HAP-1 (cell line): ENCODE data around the gene TRIM36.

ENCODE experiments used
- DNase-seq, 2 experiments: peaks; one replicate each; pipeline ENCODE4 v3.0.0-alpha.2; 2016 to 2020; ENCODE audit warnings: low spot score in 2 of 2
- H3K27me3 ChIP-seq: fragments of 250-450 bp; sonication (Bioruptor Pico); 2 replicates; pipeline ENCODE4 v1.5.1; 2020; ENCODE audit warnings: low read depth, mild to moderate bottlenecking, moderate library complexity
- H3K36me3 ChIP-seq: fragments of 250-450 bp; sonication (Bioruptor Pico); replicated peaks from 2 replicates; pipeline ENCODE4 v1.5.1; 2020; ENCODE audit warnings: mild to moderate bottlenecking
- H3K4me1 ChIP-seq: fragments of 250-450 bp; sonication (Bioruptor Pico); 2 replicates; pipeline ENCODE4 v1.5.1; 2020; ENCODE audit warnings: mild to moderate bottlenecking
- H3K4me3 ChIP-seq: fragments of 250-450 bp; sonication (Bioruptor Pico); 2 replicates; pipeline ENCODE4 v1.5.1; 2020; ENCODE audit warnings: mild to moderate bottlenecking, moderate library complexity
- H3K9me3 ChIP-seq: fragments of 250-450 bp; sonication (Bioruptor Pico); 2 replicates; pipeline ENCODE4 v1.5.1; 2020; ENCODE audit warnings: mild to moderate bottlenecking, moderate library complexity
- in situ Hi-C: fragments of 300-500 bp; cut with MboI; formaldehyde crosslinking; loops from 3 replicates; pipeline ENCODE4 v1.14.3; 2020; ENCODE audit warnings: low sequenced_read_pairs, inconsistent platforms, mixed read lengths

The TRIM36 gene

DNA sequence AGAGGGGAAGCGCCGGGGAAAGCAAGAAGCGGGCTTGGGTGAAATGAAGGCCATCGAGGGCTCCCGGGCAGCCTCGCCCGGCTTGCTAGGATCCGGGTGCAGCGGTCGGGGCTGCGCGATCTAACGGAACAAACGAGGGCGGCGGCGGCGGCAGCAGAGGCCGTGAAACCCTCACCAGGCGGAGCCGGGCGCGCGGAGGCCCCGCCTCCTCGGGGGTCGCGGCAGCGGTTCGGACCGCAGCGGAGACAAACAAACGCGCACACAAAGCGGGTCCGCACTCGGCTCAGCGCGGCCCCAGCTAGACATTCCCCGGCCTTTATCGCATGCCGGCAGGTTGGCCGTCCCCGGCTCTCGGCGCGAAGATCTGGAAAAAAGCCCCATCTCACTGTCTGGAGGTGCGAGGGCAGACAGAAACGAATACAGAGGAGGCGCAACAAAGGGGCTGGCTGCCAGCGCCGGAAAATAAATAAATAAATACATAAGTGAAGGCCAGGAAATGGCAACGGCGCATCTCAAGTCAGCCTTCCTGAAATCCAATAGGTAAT, 10.5 kb upstream of the TRIM36 start:
- peaks cover 12% of the 10 kb centered on the region for H3K27me3 ChIP-seq

DNA sequence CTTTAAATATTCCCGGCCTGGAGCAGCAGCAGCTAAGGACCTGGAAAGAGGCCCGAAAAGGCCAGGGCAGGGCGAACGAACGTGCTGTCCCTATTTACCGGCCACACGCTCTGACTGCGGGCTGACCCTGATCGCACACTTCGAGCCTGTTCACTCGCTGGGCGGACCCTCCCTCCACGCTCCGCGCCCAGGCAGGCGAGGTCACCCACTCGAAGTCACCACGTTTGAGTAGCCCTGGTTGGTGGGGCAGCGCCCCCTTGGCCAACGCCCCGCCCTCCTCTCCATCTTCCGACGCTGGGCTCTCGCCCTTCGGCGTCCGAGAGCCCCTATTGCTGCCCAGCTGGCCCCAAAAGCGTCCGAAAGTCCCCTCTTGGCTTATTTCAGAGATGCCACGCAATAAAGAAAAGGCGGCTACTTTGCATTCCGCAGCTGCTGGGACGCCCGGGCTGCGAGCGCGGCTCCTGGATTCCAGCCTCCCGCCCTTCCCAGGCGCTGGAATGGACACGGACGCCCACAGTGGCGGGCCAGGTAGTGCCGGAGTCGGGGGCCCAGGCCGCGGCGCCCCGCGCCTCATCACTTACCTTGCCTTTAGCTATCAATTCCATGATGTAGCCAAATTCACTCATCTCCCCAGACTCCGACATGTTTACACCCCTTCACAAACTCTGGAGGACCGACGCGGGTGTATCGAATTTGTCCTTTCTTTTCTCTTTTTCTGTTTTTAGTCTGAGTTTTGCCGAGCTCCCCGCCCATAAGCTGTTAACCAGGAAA, 9.9 kb upstream of the TRIM36 start:
- peaks cover 3% of the 10 kb centered on the region for H3K4me1 ChIP-seq
- in situ Hi-C loops = no loop called here
- peaks cover 12% of the 10 kb centered on the region for H3K27me3 ChIP-seq
- peak overlapping the region; percentile 36 for H3K4me3 ChIP-seq
- no peaks in the 10 kb centered on the region for H3K36me3 ChIP-seq
- no peaks in the 10 kb centered on the region for H3K9me3 ChIP-seq
- DNase-seq = no peak

More for the DNA sequence above, 10.5 kb upstream of the TRIM36 start:
- peak; percentile 35 to 70 for DNase-seq
- Histone ChIP-seq H3K36me3 (no peaks in the 10 kb centered on the region), H3K9me3 (no peaks in the 10 kb centered on the region), H3K4me1 (peaks cover 3% of the 10 kb centered on the region), H3K4me3 (peak overlapping the region; percentile 36)
- in situ Hi-C loops = no loop called here

DNA sequence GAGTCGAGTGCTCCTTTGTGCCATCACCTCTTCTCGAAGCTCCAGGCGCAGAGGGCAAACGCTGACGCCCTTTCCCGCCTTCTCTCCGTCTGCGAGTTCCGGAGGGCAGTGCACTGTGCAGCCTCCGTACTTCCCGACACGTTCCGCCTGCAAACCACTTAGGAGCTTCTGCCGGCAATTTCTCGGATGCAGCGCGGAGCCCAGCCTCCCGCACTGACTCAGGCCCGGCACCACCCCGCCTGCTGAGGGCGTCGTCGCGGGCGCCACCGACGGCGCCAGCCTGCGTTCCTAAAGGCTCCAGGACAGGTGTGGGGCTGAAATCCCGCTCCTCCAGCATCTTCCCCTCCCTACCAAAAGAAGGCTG, 9.3 kb upstream of the TRIM36 start:
- in situ Hi-C loops = no loop called here
- Histone ChIP-seq H3K4me3 (no peak overlapping the region), H3K36me3 (no peaks in the 10 kb centered on the region), H3K9me3 (no peaks in the 10 kb centered on the region), H3K27me3 (peaks cover 12% of the 10 kb centered on the region), H3K4me1 (peaks cover 3% of the 10 kb centered on the region)
- DNase-seq = no peak

DNA sequence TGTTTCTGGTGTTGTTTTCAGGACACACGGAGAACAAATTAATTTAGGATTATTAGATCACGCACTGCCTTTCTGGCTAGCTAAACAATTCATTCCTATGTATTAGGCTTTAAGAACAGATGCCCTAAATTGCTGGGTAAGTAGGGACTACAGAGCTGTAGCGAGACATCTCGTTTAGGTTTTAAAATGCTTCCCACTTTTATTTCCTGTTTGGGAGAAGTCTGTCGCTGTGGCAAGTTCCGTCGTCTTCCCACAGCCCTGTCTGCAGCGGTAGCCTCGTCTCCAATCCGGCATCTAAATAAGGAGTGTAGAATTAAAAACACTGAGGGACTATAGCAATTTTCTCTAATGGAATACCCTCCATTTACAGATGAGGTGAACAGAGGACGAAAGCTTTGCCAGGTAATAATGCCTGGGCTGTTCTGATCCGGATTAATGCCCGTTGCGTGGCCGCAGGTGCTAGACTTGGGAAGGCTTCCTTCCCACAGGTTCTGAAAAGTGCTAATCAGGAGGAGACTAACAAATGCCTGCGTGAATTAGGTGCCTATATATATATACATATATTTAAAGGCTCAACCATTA, 1.3 kb upstream of the TRIM36 start:
- in situ Hi-C loops = no loop called here
- H3K36me3 ChIP-seq = 0 out of 2 replicates have a peak, but pooled peaks cover 3% of the 10 kb centered on the region
- H3K27me3 ChIP-seq = no peaks in the 10 kb centered on the region
- DNase-seq = no peak
- H3K4me1 ChIP-seq = peaks cover 12% of the 10 kb centered on the region; the same call in 1 of the 2 replicates
- H3K4me3 ChIP-seq = peak overlapping the region; percentile 92
- H3K9me3 ChIP-seq = 0 out of 2 replicates have a peak, but pooled peaks cover 2% of the 10 kb centered on the region

- H3K36me3 ChIP-seq = 0 out of 2 replicates have a peak, but pooled peaks cover 3% of the 10 kb centered on the region
- H3K9me3 ChIP-seq = peaks cover 3% of the 10 kb centered on the region; the same call in 1 of the 2 replicates
- peak overlapping the region; percentile 92 for H3K4me3 ChIP-seq
- H3K27me3 ChIP-seq = no peaks in the 10 kb centered on the region
- H3K4me1 ChIP-seq = peaks cover 12% of the 10 kb centered on the region; the same call in 1 of the 2 replicates
- DNase-seq = no peak
- in situ Hi-C loops = no loop called here
Measured at GRCh38 chr5:115170134-115170928, 623 bp upstream of the TRIM36 start.

DNA sequence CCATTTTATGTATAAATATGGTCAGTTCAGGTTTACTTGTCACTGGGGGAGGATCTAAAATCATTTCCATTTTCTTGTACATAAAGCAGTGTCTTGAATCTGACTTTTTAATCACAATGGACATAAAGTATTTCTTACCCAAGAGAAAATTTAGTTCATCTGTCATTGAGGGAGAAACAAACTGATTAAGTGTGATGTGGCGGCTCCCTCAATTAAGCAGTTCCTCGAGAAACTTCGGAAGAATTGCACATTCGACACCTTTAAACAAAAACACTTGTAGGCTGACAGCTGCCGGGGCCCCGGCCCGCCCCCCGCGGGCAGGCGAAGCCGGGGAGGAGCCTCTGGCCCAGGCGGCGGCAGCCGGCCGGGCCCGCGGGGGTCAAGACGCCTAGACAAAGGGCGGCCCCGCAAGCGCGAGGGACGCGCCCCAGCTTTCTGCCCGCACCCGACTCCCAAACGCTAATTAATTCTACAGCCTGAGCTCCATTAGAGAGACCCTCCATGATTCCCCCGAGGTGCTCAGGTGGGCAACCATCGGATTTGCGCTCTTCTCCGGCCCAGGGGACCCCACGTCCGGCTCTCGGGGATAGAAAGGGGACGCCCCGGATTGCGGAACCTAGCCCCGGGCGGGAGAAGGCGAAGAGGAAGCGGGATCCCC, 750 bp downstream of the TRIM36 start:
- peaks cover 12% of the 10 kb centered on the region; the same call in 1 of the 2 replicates for H3K4me1 ChIP-seq
- DNase-seq = peak in 1 of 2 experiments; percentile 53
- in situ Hi-C loops = no loop called here
- peaks cover 8% of the 10 kb centered on the region; the same call in 1 of the 2 replicates for H3K9me3 ChIP-seq
- H3K4me3 ChIP-seq = peak overlapping the region; percentile 92
- H3K36me3 ChIP-seq = 0 out of 2 replicates have a peak, but pooled peaks cover 3% of the 10 kb centered on the region
- no peaks in the 10 kb centered on the region for H3K27me3 ChIP-seq

DNA sequence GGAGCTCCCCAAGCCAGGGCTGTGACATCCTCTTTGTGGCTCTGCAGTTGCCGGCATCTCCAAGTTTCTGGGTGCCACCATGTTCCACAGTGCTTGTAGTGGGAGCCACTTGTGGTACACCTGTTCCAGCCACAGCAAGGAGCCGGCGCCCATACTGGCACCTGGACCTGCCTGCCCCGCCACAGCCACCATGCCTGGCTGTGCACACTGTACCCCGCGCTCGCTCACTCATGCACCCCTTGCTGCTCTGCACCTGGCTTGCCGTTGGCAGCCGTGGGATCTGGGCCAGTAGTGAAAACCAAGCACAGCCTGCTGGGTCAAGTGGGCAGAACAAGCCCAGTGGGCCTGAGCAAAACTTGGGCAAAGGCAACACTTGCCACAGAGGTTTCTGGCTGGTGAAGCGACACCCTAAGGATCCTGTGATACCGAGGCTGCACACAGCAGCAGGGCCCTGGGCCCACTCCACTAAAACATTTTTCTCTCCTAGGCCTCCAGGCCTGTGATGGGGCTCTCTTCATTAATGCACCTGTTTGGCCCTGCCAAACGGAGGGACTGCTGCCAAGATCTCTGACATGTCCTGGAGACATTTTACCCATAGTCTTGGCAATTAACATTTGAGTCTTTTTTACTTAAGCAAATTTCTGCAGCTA, 2.8 kb downstream of the TRIM36 start:
- in situ Hi-C loops = no loop called here
- no peaks in the 10 kb centered on the region for H3K27me3 ChIP-seq
- peaks cover 12% of the 10 kb centered on the region; the same call in 1 of the 2 replicates for H3K4me1 ChIP-seq

DNA sequence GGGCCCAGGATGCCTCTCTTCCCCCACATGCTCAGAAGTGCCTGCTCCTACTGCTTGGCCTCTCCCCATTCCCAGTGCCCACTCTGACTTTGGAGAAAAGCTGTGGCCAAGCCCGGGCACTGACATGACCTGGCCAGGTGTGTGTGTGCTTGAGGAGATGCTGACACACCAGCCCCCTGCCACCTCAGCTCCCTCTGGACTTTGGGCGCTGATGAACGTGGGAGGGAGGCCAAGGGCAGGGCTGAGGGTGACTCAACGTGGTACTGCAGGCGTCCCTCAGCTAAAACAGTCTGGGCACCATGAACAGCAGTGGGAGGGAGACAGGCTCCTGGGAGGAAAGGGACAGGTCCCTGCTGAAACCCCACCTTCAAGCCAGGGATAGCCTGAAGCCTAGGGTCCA, 3.9 kb downstream of the TRIM36 start:
- H3K27me3 ChIP-seq = no peaks in the 10 kb centered on the region
- H3K36me3 ChIP-seq = 0 out of 2 replicates have a peak, but pooled peaks cover 3% of the 10 kb centered on the region
- in situ Hi-C loops = no loop called here

More for the DNA sequence above, 2.8 kb downstream of the TRIM36 start:
- no peak overlapping the region for H3K4me3 ChIP-seq
- peaks cover 8% of the 10 kb centered on the region; the same call in 1 of the 2 replicates for H3K9me3 ChIP-seq
- no peak for DNase-seq
- H3K36me3 ChIP-seq = 0 out of 2 replicates have a peak, but pooled peaks cover 3% of the 10 kb centered on the region

GRCh38 chr5:115160975-115161475, 8.7 kb downstream of the TRIM36 start:
- Histone ChIP-seq H3K9me3 (peaks cover 5% of the 10 kb centered on the region; the same call in 1 of the 2 replicates), H3K4me1 (no peaks in the 10 kb centered on the region), H3K4me3 (no peak overlapping the region), H3K27me3 (no peaks in the 10 kb centered on the region), H3K36me3 (no peaks in the 10 kb centered on the region)
- DNase-seq = no peak
- in situ Hi-C loops = no loop called here

More for the DNA sequence above, 3.9 kb downstream of the TRIM36 start:
- DNase-seq = no peak
- Histone ChIP-seq H3K4me3 (no peak overlapping the region), H3K9me3 (peaks cover 8% of the 10 kb centered on the region; the same call in 1 of the 2 replicates), H3K4me1 (peaks cover 4% of the 10 kb centered on the region; the same call in 1 of the 2 replicates)

GRCh38 chr5:115151208-115151805, 18.4 kb downstream of the TRIM36 start:
- no peaks in the 10 kb centered on the region for H3K36me3 ChIP-seq
- H3K27me3 ChIP-seq = no peaks in the 10 kb centered on the region
- in situ Hi-C loops = no loop called here
- no peak overlapping the region for H3K4me3 ChIP-seq
- no peaks in the 10 kb centered on the region for H3K4me1 ChIP-seq
- no peaks in the 10 kb centered on the region for H3K9me3 ChIP-seq
- no peak for DNase-seq

DNA sequence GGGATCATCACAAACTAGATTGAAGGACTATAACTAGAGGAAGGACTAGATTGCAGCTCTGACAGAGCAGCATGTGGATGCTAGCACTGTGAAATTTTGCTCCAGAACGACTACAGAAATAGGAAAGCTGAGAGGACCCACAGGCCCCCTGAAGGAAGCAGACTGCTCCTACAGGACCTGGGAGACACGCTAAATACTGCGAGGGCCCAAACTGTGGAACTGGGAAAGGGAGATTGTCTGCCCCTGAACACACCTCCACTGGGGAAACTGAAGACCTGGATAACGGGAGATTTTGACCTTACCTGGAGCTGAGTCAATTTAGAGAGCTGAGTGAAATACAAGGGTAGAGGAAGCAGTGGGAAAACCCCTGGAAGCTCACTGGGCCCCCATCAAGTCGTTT, 19.2 kb downstream of the TRIM36 start:
- no peak for DNase-seq
- Histone ChIP-seq H3K27me3 (no peaks in the 10 kb centered on the region), H3K36me3 (no peaks in the 10 kb centered on the region), H3K4me3 (no peak overlapping the region), H3K4me1 (no peaks in the 10 kb centered on the region), H3K9me3 (no peaks in the 10 kb centered on the region)
- in situ Hi-C loops = no loop called here

- no peaks in the 10 kb centered on the region for H3K9me3 ChIP-seq
- no peaks in the 10 kb centered on the region for H3K4me1 ChIP-seq
- no peaks in the 10 kb centered on the region for H3K27me3 ChIP-seq
- no peak for DNase-seq
- no peaks in the 10 kb centered on the region for H3K36me3 ChIP-seq
- H3K4me3 ChIP-seq = no peak overlapping the region
- in situ Hi-C loops = no loop called here
Measured at GRCh38 chr5:115147052-115147451, 22.7 kb downstream of the TRIM36 start.
